H9 (cell line): ENCODE data around the gene C10orf71. TPM values are rescaled to one million over a fixed set of nuclear protein-coding genes. Genes with fewer than 3 reads are reported as not detected.

Experiments used
- DNase-seq: peaks from one replicate; pipeline ENCODE4 v3.0.0-alpha.2; 2017
- H2AFZ ChIP-seq: one replicate; pipeline ENCODE4 v1.6.1; 2013; ENCODE audit warnings: mild to moderate bottlenecking, low read length, control low read depth, moderate library complexity
- H2AK5ac ChIP-seq: 2 replicates; pipeline ENCODE4 v1.6.1; 2013; ENCODE audit warnings: low read length, control low read depth, mixed read lengths; ENCODE audit not compliant: insufficient read length
- H2BK120ac ChIP-seq: one replicate; pipeline ENCODE4 v1.6.1; 2013; ENCODE audit warnings: low read depth, mild to moderate bottlenecking, low read length, control low read depth, inconsistent platforms; ENCODE audit not compliant: poor library complexity, severe bottlenecking
- H2BK12ac ChIP-seq: 2 replicates; pipeline ENCODE4 v1.6.1; 2013; ENCODE audit warnings: low read length, control low read depth, mixed read lengths, low read depth; ENCODE audit not compliant: insufficient read length
- H2BK15ac ChIP-seq: 2 replicates; pipeline ENCODE4 v1.6.1; 2013; ENCODE audit warnings: low read depth, low read length, control low read depth
- H2BK20ac ChIP-seq: one replicate; pipeline ENCODE4 v1.6.1; 2013; ENCODE audit warnings: low read depth, mild to moderate bottlenecking, low read length, control low read depth, inconsistent platforms; ENCODE audit not compliant: poor library complexity, severe bottlenecking
- H2BK5ac ChIP-seq: 2 replicates; pipeline ENCODE4 v1.6.1; 2013; ENCODE audit warnings: low read length, control low read depth, mixed read lengths; ENCODE audit not compliant: insufficient read length
- H3K14ac ChIP-seq: 2 replicates; pipeline ENCODE4 v1.6.1; 2013; ENCODE audit warnings: low read length, control low read depth; ENCODE audit not compliant: insufficient read depth
- H3K18ac ChIP-seq: 2 replicates; pipeline ENCODE4 v1.6.1; 2013; ENCODE audit warnings: low read depth, mild to moderate bottlenecking, mixed read lengths, low read length, control low read depth; ENCODE audit not compliant: insufficient read length
- H3K23ac ChIP-seq: 2 replicates; pipeline ENCODE4 v1.6.1; 2013; ENCODE audit warnings: low read length, control low read depth, mixed read lengths, low read depth; ENCODE audit not compliant: insufficient read length
- H3K23me2 ChIP-seq: 2 replicates; pipeline ENCODE4 v1.6.1; 2013; ENCODE audit warnings: low read depth, mild to moderate bottlenecking, mixed read lengths, low read length, control low read depth; ENCODE audit not compliant: insufficient read length, poor library complexity, severe bottlenecking
- H3K27ac ChIP-seq: 2 replicates; pipeline ENCODE4 v1.5.1; 2013; ENCODE audit warnings: low read length, control low read depth, mixed read lengths, low read depth; ENCODE audit not compliant: insufficient read length
- H3K27me3 ChIP-seq: 2 replicates; pipeline ENCODE4 v1.6.1; 2013; ENCODE audit warnings: low read length, control low read depth, inconsistent platforms; ENCODE audit not compliant: insufficient read depth
- H3K4ac ChIP-seq: 2 replicates; pipeline ENCODE4 v1.6.1; 2013; ENCODE audit warnings: low read depth, mild to moderate bottlenecking, control low read depth, inconsistent platforms, low read length, moderate library complexity
- H3K4me1 ChIP-seq: 2 replicates; pipeline ENCODE4 v1.6.1; 2013; ENCODE audit warnings: low read length, control low read depth, inconsistent platforms; ENCODE audit not compliant: insufficient read depth
- H3K4me2 ChIP-seq: 2 replicates; pipeline ENCODE4 v1.6.1; 2013; ENCODE audit warnings: low read length, control low read depth, mixed read lengths; ENCODE audit not compliant: insufficient read length, insufficient read depth
- H3K56ac ChIP-seq: 2 replicates; pipeline ENCODE4 v1.6.1; 2013; ENCODE audit warnings: low read depth, mild to moderate bottlenecking, mixed read lengths, low read length, control low read depth; ENCODE audit not compliant: insufficient read length
- H3K79me1 ChIP-seq: 2 replicates; pipeline ENCODE4 v1.6.1; 2013; ENCODE audit warnings: low read depth, mild to moderate bottlenecking, moderate library complexity, low read length, control low read depth, inconsistent platforms; ENCODE audit not compliant: insufficient read depth, poor library complexity, severe bottlenecking
- H3K79me2 ChIP-seq: 2 replicates; pipeline ENCODE4 v1.6.1; 2013; ENCODE audit warnings: low read length, control low read depth, inconsistent platforms; ENCODE audit not compliant: insufficient read depth
- H3K9ac ChIP-seq: 2 replicates; pipeline ENCODE4 v1.6.1; 2013; ENCODE audit warnings: low read length, control low read depth, mixed read lengths; ENCODE audit not compliant: insufficient read length; ENCODE audit errors: extremely low read depth
- H3K9me3 ChIP-seq: one replicate; pipeline ENCODE4 v1.6.1; 2013; ENCODE audit warnings: low read depth, low read length, inconsistent platforms; ENCODE audit not compliant: control insufficient read depth
- H3T11ph ChIP-seq: one replicate; pipeline ENCODE4 v1.6.1; 2013; ENCODE audit warnings: mild to moderate bottlenecking, low read length, control low read depth, inconsistent platforms
- H4K20me1 ChIP-seq: one replicate; pipeline ENCODE4 v1.6.1; 2013; ENCODE audit not compliant: control insufficient read depth, insufficient read length, insufficient read depth
- H4K5ac ChIP-seq: 2 replicates; pipeline ENCODE4 v1.6.1; 2013; ENCODE audit warnings: low read depth, mild to moderate bottlenecking, mixed read lengths, low read length, control low read depth; ENCODE audit not compliant: insufficient read length
- H4K8ac ChIP-seq: replicated peaks from 2 replicates; pipeline ENCODE4 v1.6.1; 2013; ENCODE audit warnings: low read length, control low read depth, mixed read lengths, low read depth; ENCODE audit not compliant: insufficient read length
- H4K91ac ChIP-seq: 2 replicates; pipeline ENCODE4 v1.6.1; 2013; ENCODE audit warnings: low read depth, mild to moderate bottlenecking, moderate library complexity, mixed read lengths, low read length, control low read depth; ENCODE audit not compliant: insufficient read length
- H3K27ac Mint-ChIP-seq, 3 experiments: 2 replicates in 2 of 3; 3 replicates in 1 of 3; pipeline ENCODE4 v1.8.0; 2020 to 2021; ENCODE audit warnings: mixed read lengths in 3 of 3, mild to moderate bottlenecking in 1 of 3, moderate library complexity in 1 of 3
- H3K27me3 Mint-ChIP-seq: 2 replicates; pipeline ENCODE4 v1.8.0; 2021; ENCODE audit warnings: low read depth, mild to moderate bottlenecking, moderate library complexity, mixed read lengths
- H3K36me3 Mint-ChIP-seq, 3 experiments: 2 replicates in 2 of 3; 3 replicates in 1 of 3; pipeline ENCODE4 v1.8.0; 2020 to 2021; ENCODE audit warnings: low read depth in 3 of 3, mixed read lengths in 3 of 3; ENCODE audit not compliant: insufficient read depth in 1 of 3
- H3K4me1 Mint-ChIP-seq, 2 experiments: 2 replicates each; pipeline ENCODE4 v1.8.0; 2020; ENCODE audit warnings: mixed read lengths in 2 of 2
- H3K4me3 Mint-ChIP-seq, 2 experiments: 2 replicates in 1 of 2; 3 replicates in 1 of 2; pipeline ENCODE4 v1.8.0; 2020 to 2021; ENCODE audit warnings: mild to moderate bottlenecking in 2 of 2, mixed read lengths in 2 of 2, moderate library complexity in 1 of 2
- H3K9me3 Mint-ChIP-seq, 2 experiments: 2 replicates in 1 of 2; 3 replicates in 1 of 2; pipeline ENCODE4 v1.8.0; 2020; ENCODE audit warnings: mild to moderate bottlenecking in 2 of 2, mixed read lengths in 2 of 2, moderate library complexity in 1 of 2
- CTCF ChIP-seq: fragments of 200-600 bp; sonication (generic); conservative IDR thresholded peaks from 3 replicates; pipeline ENCODE4 v1.8.0; 2021; ENCODE audit warnings: antibody characterized with exemption, mild to moderate bottlenecking
- WGBS: extraction: QIAGEN DNeasy Blood & Tissue Kit; methylation state at CpG from one replicate; pipeline ENCODE4 v1.1.7; 2013; ENCODE audit warnings: missing lambda C conversion rate, low lambda C conversion rate, mixed read lengths; ENCODE audit not compliant: insufficient read length; ENCODE audit errors: extremely low coverage; 5-methylcytosine and 5-hydroxymethylcytosine counted together
- total RNA-seq: library from RNA; stranded (reverse); gene quantifications from 2 replicates; pipeline ENCODE4 v1.2.1, GENCODE V29; 2021

Gene C10orf71
- total RNA-seq, 1 experiment from 2014 or later = not detected

- no CpG with 5 or more reads among the region's 11 CpGs for WGBS
- H3K9me3 Mint-ChIP-seq = no peaks in the 10 kb centered on the region
Observed at GRCh38 chr10:49313501-49314070, 14.6 kb downstream of the C10orf71 start.

More at GRCh38 chr10:49313501-49314070, 14.6 kb downstream of the C10orf71 start:
- Histone ChIP-seq H4K20me1 (no peaks in the 10 kb centered on the region), H3K9me3 (no peaks in the 10 kb centered on the region), H3K23me2 (no peaks in the 10 kb centered on the region), H4K5ac (no peak overlapping the region), H3K9ac (no peak overlapping the region), H3T11ph (no peak overlapping the region), H3K18ac (no peak overlapping the region), H2AFZ (no peak overlapping the region), H3K27ac (no peak overlapping the region), H3K4ac (no peak overlapping the region), H4K8ac (no peak overlapping the region), H2BK20ac (no peak overlapping the region), H3K56ac (no peak overlapping the region), H3K79me1 (no peaks in the 10 kb centered on the region), H2BK5ac (no peak overlapping the region), H3K14ac (no peak overlapping the region; the same call in 1 of the 2 replicates), H3K23ac (no peak overlapping the region), H2AK5ac (no peak overlapping the region), H3K4me1 (no peaks in the 10 kb centered on the region), H2BK15ac (no peak overlapping the region), H3K27me3 (no peaks in the 10 kb centered on the region), H2BK120ac (no peak overlapping the region), H4K91ac (no peak overlapping the region), H3K4me2 (no peak overlapping the region), H2BK12ac (no peak overlapping the region), H3K79me2 (no peaks in the 10 kb centered on the region)
- no peak overlapping the region for H3K4me3 Mint-ChIP-seq
- DNase-seq = no peak
- TF ChIP-seq CTCF = no peak
- peaks cover 14% of the 10 kb centered on the region for H3K27me3 Mint-ChIP-seq
- no peak overlapping the region for H3K27ac Mint-ChIP-seq
- no peaks in the 10 kb centered on the region for H3K36me3 Mint-ChIP-seq
- no peaks in the 10 kb centered on the region for H3K4me1 Mint-ChIP-seq
